GM03348 (cell line): ENCODE results near the gene SPI1.

Experiments
- DNase-seq: peaks from one replicate; pipeline ENCODE4 v3.0.0; 2012; ENCODE audit warnings: low spot score

The SPI1 gene

GRCh38 chr11:47378010-47378835, at the start of gene SPI1:
SPI1 (minus strand) TSS chr11:47378547; CDS start chr11:47378353, 194 bp downstream.
- DNase-seq: no peak

GRCh38 chr11:47426062-47426956, 48.0 kb upstream of the SPI1 start, which contains the start of gene PSMC3:
PSMC3 (minus strand) TSS chr11:47426439; CDS start chr11:47426279, 160 bp downstream.
- DNase-seq: peak; percentile 97

GRCh38 chr11:47425611-47426010, 47.3 kb upstream of the SPI1 start:
- no peak for DNase-seq

- DNase-seq: no peak
Measured at GRCh38 chr11:47418454-47419259, 40.3 kb upstream of the SPI1 start.

- no peak for DNase-seq
Measured at GRCh38 chr11:47417712-47418111, 39.4 kb upstream of the SPI1 start.

- DNase-seq: peak; percentile 95
Measured at GRCh38 chr11:47415949-47416472, 37.7 kb upstream of the SPI1 start.

GRCh38 chr11:47415091-47415854, 36.9 kb upstream of the SPI1 start:
- DNase-seq: no peak

- no peak for DNase-seq
Measured at GRCh38 chr11:47414685-47415070, 36.3 kb upstream of the SPI1 start.

GRCh38 chr11:47413908-47414684, 35.7 kb upstream of the SPI1 start:
- peak; percentile 73 for DNase-seq

- DNase-seq: no peak
Measured at GRCh38 chr11:47413351-47413750, 35.0 kb upstream of the SPI1 start.

GRCh38 chr11:47411884-47412746, 33.8 kb upstream of the SPI1 start:
- DNase-seq: peak; percentile 67

- no peak for DNase-seq
Measured at GRCh38 chr11:47410370-47411264, 32.3 kb upstream of the SPI1 start.

- peak; percentile 58 for DNase-seq
Measured at GRCh38 chr11:47409440-47410369, 31.4 kb upstream of the SPI1 start.

- DNase-seq: peak; percentile 81
Measured at GRCh38 chr11:47408598-47409439, 30.5 kb upstream of the SPI1 start.

GRCh38 chr11:47407746-47408590, 29.6 kb upstream of the SPI1 start, which contains the start of gene SLC39A13:
SLC39A13 (plus strand) TSS chr11:47408590; CDS start chr11:47410095, 1,505 bp downstream.
- DNase-seq: peak; percentile 98
